ENCODE results near the gene ETV1.

Gene ETV1

DNA sequence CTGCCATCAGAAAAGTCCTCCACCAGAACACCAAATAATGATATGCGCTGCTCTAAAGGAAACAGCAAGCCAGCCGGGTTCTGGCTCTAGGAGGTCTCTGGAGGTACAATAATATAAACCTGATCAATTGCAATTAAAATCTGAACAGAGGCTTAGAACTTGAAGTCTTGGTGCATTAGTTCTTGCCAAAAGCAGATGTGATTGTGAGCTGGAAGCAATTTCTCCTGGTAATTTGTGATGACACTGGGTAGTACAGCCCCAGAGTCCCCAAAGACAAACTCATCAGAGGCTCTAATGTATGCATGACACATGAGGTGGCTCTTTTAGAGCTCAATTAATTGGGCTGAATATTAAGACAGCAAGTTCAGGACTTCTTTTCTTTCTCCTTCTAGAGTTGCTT, 3.3 kb downstream of the ETV1 start:
- no peak for DNase-seq

DNA sequence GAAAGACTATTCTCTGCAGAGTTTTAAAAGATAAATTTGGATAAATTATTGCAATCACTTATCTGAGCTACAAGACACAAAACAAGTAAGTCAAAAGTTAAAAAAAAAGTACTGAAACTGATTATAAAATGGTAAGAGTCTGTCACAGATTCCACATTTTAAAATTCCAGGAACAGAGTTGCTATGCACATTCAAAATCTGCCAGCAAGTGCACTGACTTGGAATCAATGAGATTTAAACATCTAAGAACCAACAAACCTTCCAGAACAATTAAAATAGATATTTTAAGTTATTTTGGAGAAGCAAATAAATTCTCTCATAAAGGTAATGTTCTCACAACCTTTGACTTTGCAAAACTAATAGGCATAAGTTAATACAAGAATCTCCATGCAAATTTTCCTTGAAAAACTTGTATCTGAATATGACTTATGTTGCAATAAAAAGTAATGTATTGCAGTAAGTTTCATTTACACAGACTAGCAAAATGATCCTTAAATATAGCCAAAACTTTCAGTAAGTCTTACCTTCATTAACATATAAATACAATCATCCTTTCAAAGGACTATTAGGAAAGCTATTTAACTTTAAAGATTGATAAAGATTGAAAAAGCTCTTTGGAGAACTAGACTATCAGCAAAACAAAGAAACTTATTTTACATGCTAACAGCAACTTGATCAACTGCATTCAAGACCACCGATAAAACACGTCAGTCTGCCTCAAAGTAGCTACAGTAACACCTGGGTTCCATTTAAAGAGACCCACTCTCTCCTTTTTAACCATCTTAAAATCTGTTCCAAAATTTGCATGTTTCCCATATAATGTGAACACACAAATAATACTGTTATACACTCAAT, 4.4 kb downstream of the ETV1 start:
- no peak for DNase-seq

GRCh38 chr7:13984061-13984460, 5.4 kb downstream of the ETV1 start:
- DNase-seq = no peak

DNA sequence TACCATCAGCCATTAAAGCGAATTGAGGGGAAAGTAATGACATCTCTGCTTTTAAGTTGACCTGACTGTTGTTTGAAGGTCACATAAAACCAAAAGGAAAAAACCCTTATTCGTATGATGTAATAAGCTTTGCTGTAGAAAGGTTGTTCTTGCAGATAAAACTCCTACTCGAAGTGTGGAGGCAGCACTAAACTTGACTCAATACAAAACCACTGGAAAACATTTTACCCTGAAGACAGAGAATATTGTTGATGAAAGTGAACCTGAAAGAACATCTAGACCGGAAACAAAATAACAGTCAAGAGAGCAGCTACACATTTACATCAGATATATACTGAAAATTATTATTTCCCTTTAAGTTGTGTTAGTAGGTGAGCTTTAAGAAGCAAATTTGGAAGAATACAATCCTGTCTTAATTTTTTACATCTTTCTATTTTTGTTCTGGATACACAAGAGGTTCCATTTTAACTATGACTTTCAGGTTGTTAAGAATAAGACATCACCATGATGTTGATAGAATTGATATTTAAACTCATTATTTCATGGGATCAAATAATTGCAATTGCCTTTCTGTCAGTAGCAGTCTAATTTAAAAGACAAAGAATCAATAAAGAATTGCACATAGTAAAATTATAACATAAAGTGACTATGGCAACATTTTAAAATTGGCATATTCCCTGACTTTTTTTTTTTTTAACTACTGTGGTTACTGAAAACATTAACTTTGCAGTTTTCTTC, 6.4 kb downstream of the ETV1 start:
- DNase-seq = no peak

DNA sequence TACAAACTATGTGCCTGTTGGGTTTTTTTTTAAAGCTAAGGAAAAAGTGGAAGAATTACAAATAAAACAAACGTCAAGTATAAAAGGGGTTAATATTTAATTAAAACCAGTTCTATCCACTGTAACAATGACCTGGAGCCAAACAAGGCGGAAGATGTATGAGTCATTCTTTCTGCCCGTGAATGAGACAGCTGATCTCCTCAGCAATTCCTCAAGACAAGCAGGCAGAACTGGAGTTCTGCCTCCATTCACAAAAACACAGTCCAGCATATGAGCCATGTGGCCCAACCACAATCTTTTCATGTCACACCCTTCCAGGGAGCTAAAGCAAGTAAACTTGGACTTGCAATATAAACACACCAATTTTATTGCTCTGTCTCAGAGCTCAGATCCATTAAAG, 8.4 kb downstream of the ETV1 start:
- DNase-seq = peak; percentile 3

DNA sequence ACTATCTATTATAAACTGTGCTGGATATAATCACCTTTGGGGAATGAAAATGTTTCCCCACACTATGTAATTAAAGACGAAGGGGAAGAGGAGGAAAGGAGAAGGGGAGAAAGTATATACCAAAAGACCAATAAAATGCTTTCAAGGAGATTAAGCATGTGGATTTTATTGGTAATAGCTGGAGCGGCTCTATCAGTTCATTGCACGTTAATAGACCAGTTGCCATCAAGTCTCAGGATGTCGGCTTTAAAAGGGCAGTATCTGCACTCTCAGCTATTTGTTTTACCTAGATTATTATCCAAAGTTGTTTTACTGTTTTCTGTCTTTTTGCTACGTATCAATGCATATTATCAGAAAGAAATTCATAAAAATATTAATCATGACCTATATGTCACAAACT, 9.0 kb downstream of the ETV1 start:
- no peak for DNase-seq

DNA sequence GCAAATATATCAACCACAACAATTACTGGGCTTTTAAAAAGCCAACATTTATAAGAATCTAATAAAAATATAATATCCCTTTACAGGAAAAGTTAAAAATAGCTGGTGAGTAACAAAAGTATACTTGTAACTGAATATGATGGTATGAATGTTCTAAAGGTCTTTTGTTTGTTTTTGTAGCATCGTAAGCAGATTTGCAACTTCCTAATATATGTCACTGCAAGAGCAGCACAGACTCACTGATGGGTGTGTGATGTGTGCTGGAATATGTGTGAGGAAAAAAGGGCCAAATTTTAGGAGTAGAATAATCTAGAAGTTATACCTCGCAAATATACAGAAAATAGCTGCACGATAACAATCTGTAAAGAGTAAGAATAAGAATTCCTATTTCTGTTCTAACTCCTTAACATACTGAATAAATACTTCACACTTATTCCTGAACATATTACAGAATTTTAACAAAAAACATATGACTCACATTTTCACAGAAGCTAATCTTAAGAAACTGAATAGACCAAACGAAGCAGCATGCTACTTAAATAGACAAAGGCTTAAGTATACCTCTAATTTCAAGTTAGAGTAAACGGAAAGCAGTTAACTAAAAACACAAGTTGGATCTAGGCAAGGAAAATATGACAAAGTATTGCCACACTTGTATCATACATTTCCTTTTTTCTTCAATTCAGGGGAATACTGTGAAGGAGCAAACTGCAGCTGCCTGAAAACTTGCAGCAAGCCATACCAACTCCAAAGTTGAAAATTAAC, 9.6 kb downstream of the ETV1 start:
- no peak for DNase-seq

DNA sequence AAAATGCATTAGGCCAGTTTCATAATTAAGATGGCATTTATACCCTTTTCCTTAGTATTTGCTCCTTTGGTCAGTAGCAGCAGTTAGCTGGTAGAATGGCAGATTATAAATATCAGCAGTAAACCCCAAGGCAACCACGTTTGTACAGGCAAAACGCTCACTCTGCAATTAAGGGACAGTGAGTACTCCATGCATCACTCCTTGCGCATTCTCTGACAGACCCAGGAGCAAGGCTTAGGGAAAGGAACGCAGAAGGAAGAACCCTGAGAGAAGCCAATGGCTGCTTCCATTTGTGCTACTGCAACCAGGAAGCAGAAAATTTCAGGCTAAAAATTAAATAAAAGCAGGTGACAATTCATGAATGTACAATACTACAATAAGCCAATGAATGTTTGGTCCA, 12.9 kb downstream of the ETV1 start:
- no peak for DNase-seq

- no peak for DNase-seq
Observed at GRCh38 chr7:13965077-13965476, 24.4 kb downstream of the ETV1 start.

DNA sequence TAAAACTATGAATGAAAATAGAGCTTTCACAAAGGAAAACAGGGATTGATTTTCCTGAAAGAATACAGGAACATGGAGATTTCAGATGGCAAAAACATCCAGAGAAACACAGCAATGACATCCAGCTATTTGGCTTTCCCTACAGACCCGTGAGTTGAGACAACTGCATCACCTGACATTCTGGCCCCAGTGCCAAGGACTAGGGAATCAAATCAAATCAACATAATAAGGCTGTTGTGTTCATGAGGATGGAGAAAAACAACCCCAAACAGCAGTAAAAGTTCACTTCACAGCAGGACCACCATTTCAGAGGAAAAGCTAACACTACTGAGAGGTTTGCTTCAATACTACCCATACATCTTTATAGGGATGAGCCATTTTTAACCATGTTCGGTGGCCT, 25.5 kb downstream of the ETV1 start:
- no peak for DNase-seq

GRCh38 chr7:13955494-13955893, 34.0 kb downstream of the ETV1 start:
- DNase-seq = no peak

- DNase-seq = no peak
Observed at GRCh38 chr7:13953368-13953767, 36.1 kb downstream of the ETV1 start.

DNA sequence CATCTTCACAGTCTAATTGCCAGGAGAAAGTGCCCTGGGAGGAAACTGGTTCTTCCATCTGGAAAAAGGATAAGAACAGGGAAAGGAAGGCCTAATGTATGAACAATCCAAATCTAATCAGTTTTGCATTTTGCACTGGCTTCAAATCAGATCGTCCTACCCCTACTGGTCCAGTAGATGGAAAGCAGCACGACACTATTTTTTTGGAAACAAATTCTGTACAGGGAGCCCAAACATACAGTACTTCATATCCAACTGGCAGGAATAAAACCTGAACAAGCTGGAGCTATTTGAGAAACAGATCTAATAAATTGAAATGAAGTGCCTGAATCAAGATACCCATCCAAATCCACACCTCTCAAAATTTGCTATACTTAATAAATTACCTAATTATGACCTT, 36.5 kb downstream of the ETV1 start:
- no peak for DNase-seq

- no peak for DNase-seq
Observed at GRCh38 chr7:13949939-13950338, 39.5 kb downstream of the ETV1 start.

DNA sequence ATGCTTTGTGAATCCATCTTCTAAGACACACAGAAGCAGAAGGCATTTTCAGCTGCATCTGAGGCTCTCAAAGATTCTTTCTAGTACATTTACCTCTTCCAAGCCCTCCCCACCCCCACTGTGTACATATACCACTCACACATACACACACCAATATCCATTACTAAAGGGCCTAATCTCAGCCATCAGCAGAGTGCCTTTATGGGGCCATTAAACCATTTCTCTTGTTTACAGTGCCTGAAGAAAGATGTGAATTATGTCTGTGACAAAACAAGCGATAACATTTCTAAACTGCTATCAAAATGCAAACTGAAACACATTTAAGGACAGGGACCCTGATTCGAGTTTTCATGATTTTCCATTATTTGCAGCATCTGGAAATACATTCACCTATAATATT, 40.0 kb downstream of the ETV1 start:
- DNase-seq = no peak

DNA sequence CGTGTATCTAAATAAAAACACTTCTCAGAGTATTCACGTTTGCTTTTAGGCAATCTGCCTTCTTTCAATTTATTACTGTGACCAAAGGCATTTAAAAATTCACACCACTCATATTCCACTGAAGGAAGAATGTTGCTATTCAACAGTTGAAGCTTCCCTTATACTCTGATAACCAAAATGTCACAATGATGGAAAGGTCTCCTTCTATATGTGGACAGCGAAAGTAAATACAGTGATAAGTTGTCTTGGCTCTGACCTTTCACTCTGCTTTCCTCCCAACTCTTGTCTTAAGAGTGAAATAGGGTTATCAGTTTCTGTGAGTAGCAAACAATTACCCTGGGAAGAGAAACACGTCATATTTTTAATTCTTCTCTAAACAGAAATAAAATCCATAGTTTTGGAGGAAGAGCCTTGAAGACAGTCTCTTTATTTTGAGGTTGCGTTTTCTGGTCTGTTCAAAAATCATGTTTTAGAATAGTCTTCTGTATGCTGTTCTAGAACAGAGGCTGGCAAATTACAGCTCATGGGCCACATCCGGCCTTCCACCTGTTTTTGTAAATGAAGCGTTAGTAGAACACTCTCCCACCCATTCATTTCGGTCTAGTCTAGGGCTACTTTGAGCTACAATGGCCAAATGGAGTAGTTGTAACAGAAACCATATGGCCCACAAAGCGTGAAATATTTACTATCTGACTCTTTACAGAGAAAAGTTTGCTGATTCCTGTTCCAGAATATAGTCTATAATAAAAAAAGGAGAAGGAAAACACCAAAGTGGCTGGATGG, 41.3 kb downstream of the ETV1 start:
- no peak for DNase-seq

- DNase-seq = no peak
Observed at GRCh38 chr7:13947535-13947934, 41.9 kb downstream of the ETV1 start.

DNA sequence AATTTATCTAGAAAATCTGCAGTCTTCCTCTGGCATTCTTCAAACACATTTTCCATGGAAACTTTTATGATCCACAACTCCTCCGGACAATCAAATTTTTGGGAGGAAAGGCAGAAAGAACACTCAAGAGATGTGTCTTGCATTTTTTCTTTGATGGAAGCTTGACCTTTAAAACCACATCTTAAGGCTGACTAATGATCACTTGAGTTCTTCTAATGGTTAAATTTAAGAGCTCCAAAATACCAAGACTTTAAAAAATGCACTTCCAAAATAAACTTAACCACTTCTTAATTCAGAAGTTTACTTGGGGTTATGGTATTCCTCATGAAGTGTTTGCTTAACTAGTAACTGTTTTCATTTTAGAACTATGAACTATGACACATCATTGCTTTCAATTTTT, 43.3 kb downstream of the ETV1 start:
- DNase-seq = no peak

GRCh38 chr7:13945670-13946069, 43.8 kb downstream of the ETV1 start:
- no peak for DNase-seq

DNA sequence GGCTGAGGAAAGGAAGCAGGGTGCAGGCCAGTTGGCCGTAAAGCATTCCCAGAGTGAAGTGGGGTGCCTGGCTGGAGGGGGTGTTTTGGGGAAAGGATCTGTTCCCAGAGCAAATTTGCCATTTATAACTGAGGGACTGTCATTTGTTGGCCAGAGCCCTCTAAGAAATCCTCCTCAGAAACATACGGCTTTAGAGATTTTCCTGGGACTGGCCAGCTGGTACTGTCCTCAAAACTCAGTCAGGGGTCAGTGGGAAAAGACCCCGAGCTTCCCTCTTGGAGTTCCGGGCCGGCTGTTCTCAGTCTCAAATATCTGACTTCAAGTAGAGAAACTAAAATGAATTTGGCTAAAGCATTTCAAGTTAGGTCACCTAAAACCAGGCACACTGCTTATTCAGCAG, 55.9 kb downstream of the ETV1 start:
- DNase-seq = no peak

- no peak for DNase-seq
Observed at GRCh38 chr7:13933091-13933490, 56.4 kb downstream of the ETV1 start.

DNA sequence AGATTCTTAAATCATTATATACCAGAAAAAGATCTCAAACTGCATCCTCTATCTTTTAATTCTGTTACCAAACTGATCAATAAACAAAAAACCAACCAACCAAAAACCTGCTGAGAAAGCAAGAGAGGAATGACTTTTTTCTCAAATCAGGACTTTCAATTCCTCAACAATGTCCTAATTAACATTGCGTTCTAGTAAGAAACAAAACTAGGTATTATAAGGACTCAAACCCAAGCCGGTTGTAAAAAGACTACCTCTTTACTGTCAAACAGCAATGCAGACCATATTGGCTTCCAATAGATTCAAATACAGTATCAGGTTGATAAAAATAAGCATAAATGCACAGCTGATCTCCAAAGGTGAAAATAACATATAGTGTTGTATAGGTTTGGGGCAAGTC, 57.3 kb downstream of the ETV1 start:
- DNase-seq = no peak

DNA sequence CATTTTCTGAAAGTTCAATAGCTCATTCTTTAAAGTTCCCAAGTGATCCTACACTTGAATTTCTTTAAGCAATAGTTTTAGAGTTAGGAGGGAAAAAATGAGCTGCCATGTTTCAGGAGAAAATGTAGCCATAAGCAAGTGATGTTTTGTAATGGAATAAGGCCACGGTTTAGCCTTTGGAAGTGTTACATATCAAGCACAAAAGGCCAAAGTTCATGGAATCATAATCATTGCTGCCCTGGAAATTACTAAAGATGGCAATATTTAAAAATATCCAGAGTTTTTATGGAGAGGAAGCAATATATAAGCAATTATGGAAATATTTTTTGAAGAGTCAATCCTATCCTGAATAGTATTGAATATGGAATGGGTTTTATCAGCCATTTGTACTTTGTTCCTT, 68.4 kb downstream of the ETV1 start:
- DNase-seq = no peak
